ENCODE measurements around the gene HOXA3.

GRCh38 chr7:27105301-27106031 is 46.9 kb downstream of the HOXA3 start:
- no peak for TF ChIP-seq CTCF (IDR thresholded peaks at IDR 0.05)
- TF ChIP-seq POLR2A (IDR thresholded peaks at IDR 0.05) = no peak

Data from gastroesophageal sphincter (tissue), 3 donors.